WTC11 (cell line): ENCODE results near the gene PIK3CA.

ENCODE experiments used
- FOXJ3 ChIP-seq: sonication (generic); formaldehyde crosslinking; IDR thresholded peaks from 2 replicates; pipeline ENCODE4 v1.9.0; 2021; ENCODE audit warnings: missing genetic modification reagents, mild to moderate bottlenecking, borderline replicate concordance
- JAZF1 ChIP-seq: fragments of 250-450 bp; sonication (Bioruptor Pico); IDR thresholded peaks from 2 replicates; pipeline ENCODE4 v1.9.0; 2021; ENCODE audit warnings: moderate library complexity, mild to moderate bottlenecking, inconsistent platforms
- MXD4 ChIP-seq: fragments of 250-450 bp; sonication (Bioruptor Pico); IDR thresholded peaks from 2 replicates; pipeline ENCODE4 v1.8.0; 2021; ENCODE audit warnings: mild to moderate bottlenecking, moderate library complexity, borderline replicate concordance
- USF1 ChIP-seq: sonication (generic); formaldehyde crosslinking; IDR thresholded peaks from 2 replicates; pipeline ENCODE4 v1.8.0; 2022; ENCODE audit warnings: mild to moderate bottlenecking, missing genetic modification reagents
- ZNF263 ChIP-seq: sonication (generic); formaldehyde crosslinking; IDR thresholded peaks from 2 replicates; pipeline ENCODE4 v1.8.1; 2022; ENCODE audit warnings: low read depth, mild to moderate bottlenecking, moderate library complexity, missing genetic modification reagents
- TF ChIP-seq, protein P1 (sequence below): fragments of 200-600 bp; IDR thresholded peaks from 2 replicates; pipeline ENCODE4 v1.8.0; 2022; ENCODE audit warnings: antibody characterized with exemption
- TF ChIP-seq, protein P2 (sequence below): sonication (generic); formaldehyde crosslinking; IDR thresholded peaks from 2 replicates; pipeline ENCODE4 v1.8.0; 2022; ENCODE audit warnings: mild to moderate bottlenecking, missing genetic modification reagents

DNA sequence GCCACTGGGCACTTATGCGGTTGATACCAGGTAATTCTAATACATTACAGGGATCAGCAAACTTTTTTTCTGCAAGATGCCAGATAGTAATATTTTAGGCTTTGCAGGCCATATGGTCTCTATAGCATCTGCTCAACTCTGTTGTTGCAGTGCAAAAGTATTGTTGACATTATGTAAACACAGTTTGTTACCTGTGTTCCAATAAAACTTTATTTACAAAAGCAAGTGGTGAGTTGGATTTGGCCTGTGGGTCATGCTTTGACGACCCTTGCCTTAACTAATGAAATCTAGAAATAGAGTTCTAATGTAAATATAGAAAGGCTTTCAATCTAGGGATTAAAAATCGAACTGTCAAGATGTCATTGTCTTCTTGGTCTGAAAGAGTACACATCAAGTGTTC is 44.4 kb downstream of the PIK3CA start:
- no peak for TF ChIP-seq FOXJ3 (CRISPR knock-in tag)
- no peak for TF ChIP-seq MXD4 (CRISPR knock-in tag)
- no peak for TF ChIP-seq JAZF1 (CRISPR knock-in tag)
- TF ChIP-seq, protein P1, sequence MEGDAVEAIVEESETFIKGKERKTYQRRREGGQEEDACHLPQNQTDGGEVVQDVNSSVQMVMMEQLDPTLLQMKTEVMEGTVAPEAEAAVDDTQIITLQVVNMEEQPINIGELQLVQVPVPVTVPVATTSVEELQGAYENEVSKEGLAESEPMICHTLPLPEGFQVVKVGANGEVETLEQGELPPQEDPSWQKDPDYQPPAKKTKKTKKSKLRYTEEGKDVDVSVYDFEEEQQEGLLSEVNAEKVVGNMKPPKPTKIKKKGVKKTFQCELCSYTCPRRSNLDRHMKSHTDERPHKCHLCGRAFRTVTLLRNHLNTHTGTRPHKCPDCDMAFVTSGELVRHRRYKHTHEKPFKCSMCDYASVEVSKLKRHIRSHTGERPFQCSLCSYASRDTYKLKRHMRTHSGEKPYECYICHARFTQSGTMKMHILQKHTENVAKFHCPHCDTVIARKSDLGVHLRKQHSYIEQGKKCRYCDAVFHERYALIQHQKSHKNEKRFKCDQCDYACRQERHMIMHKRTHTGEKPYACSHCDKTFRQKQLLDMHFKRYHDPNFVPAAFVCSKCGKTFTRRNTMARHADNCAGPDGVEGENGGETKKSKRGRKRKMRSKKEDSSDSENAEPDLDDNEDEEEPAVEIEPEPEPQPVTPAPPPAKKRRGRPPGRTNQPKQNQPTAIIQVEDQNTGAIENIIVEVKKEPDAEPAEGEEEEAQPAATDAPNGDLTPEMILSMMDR, result no peak
- TF ChIP-seq, protein P2, sequence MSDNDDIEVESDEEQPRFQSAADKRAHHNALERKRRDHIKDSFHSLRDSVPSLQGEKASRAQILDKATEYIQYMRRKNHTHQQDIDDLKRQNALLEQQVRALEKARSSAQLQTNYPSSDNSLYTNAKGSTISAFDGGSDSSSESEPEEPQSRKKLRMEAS, result no peak
- no peak for TF ChIP-seq USF1 (CRISPR knock-in tag)
- no peak for TF ChIP-seq ZNF263 (CRISPR knock-in tag)
